GM21825 (cell line): Measurements from ENCODE around the gene GTF2H4.
"Not testable (repeated sequence)": the region's sequence is repeated elsewhere in the genome, so short reads cannot be mapped to it uniquely, and the experiment has no call there.

Source experiments
- ATAC-seq: cut with Tn5 transposase; IDR thresholded peaks from one replicate; pipeline ENCODE4 v1.9.1; 2021; ENCODE audit warnings: mild to moderate bottlenecking, moderate library complexity; ENCODE audit not compliant: unreplicated experiment

Gene GTF2H4

DNA sequence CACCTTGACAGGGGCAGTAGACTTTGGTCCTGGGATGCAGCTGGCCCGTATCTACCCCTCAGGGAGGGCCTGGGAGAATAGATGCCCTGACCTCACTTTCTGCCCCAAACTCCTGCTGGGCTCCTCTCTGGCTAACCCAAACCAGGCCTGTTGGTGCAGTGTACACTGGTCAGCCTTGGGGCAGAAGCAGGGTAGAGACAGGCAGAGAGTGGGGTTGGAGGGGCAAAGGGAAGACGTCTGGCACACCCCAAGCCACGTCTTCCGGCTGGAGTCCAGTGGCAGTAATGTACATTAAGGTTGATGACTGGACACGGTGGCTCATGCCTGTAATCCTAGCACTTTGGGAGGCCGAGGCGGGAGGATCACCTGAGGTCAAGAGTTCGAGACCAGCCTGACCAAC lies 14.3 kb upstream of the GTF2H4 start:
- no peak for ATAC-seq

- no peak for ATAC-seq
Measured at GRCh38 chr6:30894381-30894780, 13.6 kb upstream of the GTF2H4 start.

GRCh38 chr6:30894935-30895334 lies 13.1 kb upstream of the GTF2H4 start:
- ATAC-seq = no peak

DNA sequence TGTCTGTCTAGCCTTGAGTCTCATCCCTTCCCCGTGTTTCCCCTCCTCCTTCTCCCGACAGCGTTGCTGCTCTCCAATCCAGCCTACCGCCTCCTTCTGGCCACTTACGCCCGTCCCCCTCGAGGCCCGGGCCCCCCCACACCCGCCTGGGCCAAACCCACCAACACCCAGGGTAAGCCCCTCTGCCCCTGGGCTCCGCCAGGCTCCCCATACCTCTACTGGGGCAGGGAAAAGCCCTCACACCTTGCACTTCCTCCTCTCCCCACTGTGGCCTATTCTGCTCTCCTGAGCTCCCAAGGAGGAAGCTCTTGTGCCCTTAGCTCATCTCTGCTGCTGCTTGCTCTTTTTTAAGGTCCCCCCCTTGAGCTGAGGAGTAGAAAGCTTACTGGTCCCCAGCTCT lies 12.7 kb upstream of the GTF2H4 start:
- ATAC-seq = no peak

DNA sequence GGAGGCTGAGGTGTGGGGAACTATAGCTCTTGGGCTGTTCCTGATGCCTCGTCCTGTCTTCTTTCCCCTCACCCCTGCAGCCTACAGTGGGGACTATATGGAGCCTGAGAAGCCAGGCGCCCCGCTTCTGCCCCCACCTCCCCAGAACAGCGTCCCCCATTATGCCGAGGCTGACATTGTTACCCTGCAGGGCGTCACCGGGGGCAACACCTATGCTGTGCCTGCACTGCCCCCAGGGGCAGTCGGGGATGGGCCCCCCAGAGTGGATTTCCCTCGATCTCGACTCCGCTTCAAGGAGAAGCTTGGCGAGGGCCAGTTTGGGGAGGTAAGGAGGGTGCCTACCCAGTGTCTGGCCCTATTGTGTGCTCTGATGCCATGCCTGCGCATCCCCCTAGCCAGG lies 11.5 kb upstream of the GTF2H4 start:
- no peak for ATAC-seq

DNA sequence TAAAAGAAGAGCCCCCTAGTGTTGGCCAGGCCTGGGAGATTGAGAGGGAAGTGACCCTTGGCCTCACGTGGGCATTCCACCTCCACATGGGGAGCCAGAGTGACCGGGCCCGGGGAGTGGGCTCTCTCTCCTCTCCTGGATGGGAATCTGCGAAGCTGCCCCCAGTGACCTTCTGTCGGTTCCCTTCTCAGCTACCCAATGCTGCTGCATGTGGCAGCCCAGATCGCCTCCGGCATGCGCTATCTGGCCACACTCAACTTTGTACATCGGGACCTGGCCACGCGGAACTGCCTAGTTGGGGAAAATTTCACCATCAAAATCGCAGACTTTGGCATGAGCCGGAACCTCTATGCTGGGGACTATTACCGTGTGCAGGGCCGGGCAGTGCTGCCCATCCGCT lies 10.1 kb upstream of the GTF2H4 start:
- ATAC-seq = no peak

DNA sequence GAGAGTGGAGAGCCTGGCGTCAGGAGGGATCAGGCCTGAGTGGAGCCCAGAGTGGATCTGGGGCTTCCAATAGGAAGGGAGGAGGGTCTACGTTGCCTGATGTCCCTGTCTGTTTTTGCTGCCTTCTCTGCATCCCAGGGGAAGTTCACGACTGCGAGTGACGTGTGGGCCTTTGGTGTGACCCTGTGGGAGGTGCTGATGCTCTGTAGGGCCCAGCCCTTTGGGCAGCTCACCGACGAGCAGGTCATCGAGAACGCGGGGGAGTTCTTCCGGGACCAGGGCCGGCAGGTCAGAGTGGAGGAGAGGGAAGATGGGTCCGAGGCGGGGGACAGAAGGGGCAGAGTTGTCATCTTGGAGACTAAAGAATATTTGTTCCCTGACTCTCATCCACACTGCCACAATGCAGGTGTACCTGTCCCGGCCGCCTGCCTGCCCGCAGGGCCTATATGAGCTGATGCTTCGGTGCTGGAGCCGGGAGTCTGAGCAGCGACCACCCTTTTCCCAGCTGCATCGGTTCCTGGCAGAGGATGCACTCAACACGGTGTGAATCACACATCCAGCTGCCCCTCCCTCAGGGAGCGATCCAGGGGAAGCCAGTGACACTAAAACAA lies 9.2 kb upstream of the GTF2H4 start:
- no peak for ATAC-seq

DNA sequence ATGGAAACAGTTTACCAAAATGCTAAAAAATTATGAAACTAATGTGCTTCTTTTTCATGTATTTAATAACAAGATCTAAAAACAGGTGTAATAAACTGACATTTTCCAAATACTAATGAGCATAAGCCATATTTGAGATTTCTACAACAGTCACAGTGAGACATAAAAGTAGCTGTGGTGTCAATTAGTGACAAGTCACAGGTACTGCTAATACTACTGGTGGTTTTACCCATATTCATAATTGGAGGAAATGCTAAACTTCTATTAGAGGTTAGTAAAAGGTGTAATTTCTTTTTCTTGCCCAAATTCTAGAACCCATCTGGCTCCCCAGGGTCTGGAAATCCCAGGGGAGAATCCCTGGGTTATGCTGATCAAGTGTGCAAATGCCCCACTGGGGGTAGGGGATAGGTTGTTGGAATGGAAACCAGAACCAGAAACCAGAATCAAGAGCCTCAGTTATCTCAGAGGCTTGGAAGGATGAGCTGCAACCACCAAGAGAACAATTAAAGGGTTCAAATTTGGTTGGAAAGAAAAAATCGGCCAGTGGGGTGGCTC lies 7.1 kb upstream of the GTF2H4 start:
- ATAC-seq = no peak

DNA sequence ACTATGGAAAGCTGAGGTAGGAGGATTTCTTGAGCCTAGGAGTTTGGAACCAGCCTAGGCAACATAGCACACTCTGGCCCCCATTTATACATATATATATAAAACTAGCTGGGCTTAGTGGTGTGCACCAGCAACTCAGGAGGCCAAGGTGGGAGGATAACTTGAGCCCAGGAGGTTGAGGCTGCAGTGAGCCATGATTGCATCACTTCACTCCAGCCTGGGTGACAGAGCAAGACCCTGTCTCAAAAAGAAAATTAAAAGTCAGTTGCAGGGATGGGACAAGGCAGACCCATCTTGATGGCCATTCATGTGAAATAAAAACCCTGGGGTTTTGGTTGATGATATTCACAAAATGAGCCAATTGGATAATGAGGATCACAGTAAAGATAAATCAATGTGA lies 6.6 kb upstream of the GTF2H4 start:
- ATAC-seq = no peak

DNA sequence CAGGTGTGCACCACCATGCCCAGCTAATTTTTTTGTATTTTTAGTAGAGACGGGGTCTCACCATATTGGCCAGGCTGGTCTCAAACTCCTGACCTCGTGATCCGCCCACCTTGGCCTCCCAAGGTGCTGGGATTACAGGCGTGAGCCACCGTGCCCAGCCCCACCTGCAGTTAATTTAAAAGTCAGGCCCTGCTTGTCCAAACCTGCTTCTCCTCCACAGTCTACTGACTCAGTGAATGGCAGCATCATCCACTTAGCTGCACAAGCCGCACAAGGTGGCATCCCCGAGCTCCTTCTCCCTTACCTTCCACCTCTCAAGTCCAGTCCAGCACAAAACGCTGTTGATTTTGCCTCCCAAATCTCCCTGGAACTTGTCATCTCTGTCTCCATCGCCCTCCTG lies 5.8 kb upstream of the GTF2H4 start:
- not testable (repeated sequence) for ATAC-seq

- no peak for ATAC-seq
Measured at GRCh38 chr6:30902709-30903108, 5.3 kb upstream of the GTF2H4 start.

DNA sequence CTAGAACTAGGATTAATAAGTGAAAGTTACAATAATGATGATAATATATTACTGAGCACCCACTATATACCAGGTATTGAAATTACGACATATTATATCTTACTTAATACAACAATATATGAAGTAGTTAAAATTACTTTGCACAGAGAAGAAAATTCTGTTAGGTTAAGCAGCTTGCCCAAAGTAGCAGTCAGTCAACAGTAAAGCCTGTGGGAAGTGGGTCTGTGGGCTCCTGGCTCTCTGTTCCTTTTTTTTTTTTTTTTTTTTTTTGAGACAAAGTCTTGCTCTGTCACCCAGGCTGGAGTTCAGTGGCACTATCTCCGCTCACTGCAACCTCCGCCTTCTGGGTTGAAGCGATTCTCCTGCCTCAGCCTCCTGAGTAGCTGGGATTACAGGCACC lies 4.8 kb upstream of the GTF2H4 start:
- ATAC-seq = no peak

DNA sequence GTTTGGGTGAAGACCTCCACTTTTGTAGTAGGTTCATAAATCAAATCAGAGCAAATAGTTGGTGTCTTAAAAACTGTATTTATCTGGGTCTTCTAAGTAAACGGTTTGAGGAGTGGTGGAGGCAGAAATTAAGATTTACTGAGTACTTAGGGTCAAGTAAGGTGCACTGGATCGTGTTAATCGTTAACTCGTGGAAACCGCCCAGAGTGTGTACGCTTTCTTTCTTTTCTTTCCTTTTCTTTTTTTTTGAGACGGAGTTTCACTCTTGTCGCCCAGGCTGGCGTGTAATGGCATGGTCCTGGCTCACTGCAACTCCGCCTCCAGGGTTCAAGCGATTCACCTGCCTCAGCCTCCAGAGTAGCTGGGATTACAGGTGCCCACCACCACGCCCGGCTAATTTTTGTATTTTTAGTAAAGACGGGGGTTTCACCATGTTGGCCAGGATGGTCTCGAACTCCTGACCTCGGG lies 683 bp upstream of the GTF2H4 start:
- not testable (repeated sequence) for ATAC-seq

GRCh38 chr6:30908700-30909099 lies 693 bp downstream of the GTF2H4 start:
- ATAC-seq = no peak

GRCh38 chr6:30910473-30910872 lies 2.5 kb downstream of the GTF2H4 start:
- ATAC-seq = not testable (repeated sequence)

GRCh38 chr6:30912746-30913520 lies 4.9 kb downstream of the GTF2H4 start:
- no peak for ATAC-seq

- ATAC-seq = no peak
Measured at GRCh38 chr6:30913721-30914075, 5.7 kb downstream of the GTF2H4 start.

GRCh38 chr6:30914076-30914853 lies 6.3 kb downstream of the GTF2H4 start, which contains the start of gene VARS2:
VARS2 (plus strand) TSS chr6:30914238; CDS start chr6:30914837, 599 bp downstream.
- ATAC-seq = peak; percentile 66

- no peak for ATAC-seq
Measured at GRCh38 chr6:30914854-30915590, 7.0 kb downstream of the GTF2H4 start.

DNA sequence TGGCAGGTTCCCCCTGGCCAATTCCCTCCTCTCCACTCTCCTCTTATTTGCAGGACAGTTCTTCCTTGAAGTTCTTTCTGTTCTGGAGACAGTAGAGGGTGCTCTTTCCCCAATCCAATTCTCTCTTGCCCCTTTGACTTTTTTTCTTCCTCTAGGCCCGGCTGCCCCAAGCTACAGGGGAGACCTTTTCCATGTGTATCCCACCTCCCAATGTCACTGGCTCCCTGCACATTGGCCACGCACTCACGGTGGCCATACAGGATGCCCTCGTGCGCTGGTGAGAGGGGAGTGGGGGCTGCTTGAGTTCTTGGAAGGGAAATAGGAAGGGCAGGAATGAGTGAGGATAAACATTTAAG lies 7.6 kb downstream of the GTF2H4 start:
- no peak for ATAC-seq

GRCh38 chr6:30917041-30917440 lies 9.0 kb downstream of the GTF2H4 start:
- ATAC-seq = no peak
